GM12875 (cell line): ENCODE data around the gene HOXA13.

Source experiments
- H3K4me3 ChIP-seq: one replicate; pipeline ENCODE4 v1.5.1; 2011; ENCODE audit warnings: low read depth, low read length, control low read depth
- TF ChIP-seq, protein P1 (sequence below): IDR thresholded peaks from 2 replicates; pipeline ENCODE4 v1.5.1; 2011; ENCODE audit warnings: low read depth, mild to moderate bottlenecking, control low read depth, inconsistent platforms, low read length, moderate library complexity, borderline replicate concordance; ENCODE audit not compliant: insufficient read depth

Gene HOXA13

DNA sequence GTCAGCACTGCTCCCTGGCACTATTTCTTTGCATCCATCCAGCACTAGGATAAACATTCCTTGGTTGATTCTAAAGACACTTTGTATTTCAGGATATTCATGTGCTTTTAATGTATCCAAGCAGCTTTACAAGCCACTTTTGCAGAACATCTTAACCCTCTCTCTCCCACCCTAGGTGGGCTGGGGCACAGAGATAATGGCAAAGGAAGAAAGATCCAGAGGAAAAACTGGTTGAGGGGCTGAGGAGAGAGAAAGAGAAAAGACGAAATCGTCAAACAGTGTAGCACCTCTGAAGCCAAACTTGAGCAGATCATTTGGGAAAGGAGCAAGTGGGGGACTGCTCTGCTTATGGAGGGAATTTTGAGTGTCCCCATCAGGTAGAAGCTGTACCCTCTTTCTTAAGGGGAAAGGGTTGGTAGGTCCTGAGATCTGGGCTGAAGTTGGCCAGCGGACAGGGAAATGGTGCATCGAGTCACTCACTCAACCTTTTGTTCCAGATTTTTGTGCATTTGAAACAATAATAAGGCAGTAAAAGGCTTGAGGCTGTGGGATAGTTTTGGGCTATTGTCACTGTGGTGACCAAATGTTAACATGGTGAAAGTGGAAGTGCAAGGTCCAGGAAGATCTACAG is 4.2 kb upstream of the HOXA13 start:
- TF ChIP-seq, protein P1, sequence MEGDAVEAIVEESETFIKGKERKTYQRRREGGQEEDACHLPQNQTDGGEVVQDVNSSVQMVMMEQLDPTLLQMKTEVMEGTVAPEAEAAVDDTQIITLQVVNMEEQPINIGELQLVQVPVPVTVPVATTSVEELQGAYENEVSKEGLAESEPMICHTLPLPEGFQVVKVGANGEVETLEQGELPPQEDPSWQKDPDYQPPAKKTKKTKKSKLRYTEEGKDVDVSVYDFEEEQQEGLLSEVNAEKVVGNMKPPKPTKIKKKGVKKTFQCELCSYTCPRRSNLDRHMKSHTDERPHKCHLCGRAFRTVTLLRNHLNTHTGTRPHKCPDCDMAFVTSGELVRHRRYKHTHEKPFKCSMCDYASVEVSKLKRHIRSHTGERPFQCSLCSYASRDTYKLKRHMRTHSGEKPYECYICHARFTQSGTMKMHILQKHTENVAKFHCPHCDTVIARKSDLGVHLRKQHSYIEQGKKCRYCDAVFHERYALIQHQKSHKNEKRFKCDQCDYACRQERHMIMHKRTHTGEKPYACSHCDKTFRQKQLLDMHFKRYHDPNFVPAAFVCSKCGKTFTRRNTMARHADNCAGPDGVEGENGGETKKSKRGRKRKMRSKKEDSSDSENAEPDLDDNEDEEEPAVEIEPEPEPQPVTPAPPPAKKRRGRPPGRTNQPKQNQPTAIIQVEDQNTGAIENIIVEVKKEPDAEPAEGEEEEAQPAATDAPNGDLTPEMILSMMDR: no peak
- H3K4me3 ChIP-seq: no peak overlapping the region

DNA sequence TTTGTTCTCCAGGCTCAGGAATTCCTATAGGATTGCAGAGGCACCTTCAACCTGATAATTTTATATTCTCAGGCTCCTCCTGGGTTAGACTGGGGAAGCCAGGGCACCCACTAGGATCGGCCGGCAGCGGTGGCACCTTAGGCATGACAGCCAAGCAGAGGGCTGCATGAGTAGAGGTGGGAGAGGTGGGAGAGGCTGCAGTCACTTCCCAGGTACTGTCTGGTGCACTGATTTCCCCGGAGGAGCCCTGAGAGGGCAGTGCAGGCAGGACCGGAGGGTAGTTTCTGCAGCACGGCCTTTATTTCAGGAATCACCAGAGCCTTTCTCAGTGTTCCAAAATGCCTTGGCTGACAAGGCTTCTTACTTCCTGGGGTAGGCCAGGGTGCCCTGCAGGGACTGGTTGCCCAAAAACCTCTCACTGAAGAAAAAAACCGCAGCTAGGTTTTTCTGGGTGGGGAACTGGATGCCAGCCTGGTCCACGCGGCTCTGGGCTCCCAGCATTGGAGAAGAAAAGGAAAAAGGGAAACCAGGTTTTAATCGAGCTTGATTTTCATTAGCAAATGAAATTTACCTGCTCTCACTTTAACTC is 3.6 kb upstream of the HOXA13 start:
- no peak overlapping the region for H3K4me3 ChIP-seq
- TF ChIP-seq, protein P1: no peak

DNA sequence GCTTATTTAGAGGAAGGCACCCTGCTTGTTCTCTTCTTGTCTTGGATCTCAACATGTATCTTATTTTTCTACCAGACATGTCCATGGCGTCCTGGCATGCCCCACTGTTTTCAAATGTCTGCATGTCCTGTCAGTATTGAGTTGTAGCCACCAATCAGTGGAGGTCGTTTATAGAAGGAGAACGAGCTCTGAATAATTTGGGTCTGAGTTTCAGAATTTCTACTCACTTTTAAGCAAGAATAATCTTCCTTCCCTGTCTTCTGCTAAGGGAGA is 2.9 kb upstream of the HOXA13 start:
- H3K4me3 ChIP-seq: no peak overlapping the region
- TF ChIP-seq, protein P1: no peak

DNA sequence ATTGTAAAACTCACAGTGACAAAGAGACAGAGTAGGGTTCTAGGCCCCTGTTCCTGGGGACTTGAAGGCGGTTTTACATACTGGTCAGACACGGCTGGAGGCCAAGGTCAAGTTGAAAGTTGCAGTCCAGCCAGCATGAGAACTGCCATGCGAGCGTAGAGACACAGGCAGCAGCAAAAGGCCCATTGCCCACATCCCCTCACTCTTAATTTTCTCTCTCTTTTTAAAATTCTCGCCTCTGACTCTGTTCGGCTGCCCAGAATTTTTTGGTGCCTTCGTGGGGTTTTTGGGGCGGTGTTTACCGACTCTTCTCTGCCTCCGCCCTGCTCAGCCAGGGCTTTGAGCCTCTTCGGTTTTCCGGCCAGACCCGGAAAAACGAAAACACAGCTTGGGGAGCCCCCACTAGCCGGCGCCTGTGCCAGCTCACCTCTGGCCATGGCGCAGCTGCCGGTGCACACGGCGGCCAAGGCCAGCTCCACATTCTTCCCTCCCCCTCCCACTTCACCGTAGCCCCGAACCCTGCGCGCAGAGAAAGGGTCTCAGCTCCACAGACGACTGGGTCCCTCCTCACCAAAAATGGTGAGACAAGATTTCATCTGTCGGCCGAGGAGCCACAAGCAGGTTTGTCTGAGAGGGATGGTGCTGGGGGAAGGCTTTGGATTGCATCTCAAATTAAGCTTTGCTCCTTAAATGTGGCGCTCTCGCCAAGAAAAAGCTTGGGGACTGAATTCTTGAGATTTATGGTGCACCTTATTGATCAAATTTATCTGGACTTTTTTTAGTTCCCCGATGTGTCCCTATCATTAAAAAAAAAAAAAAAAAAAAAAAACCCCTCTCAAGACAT is 2.3 kb upstream of the HOXA13 start:
- TF ChIP-seq, protein P1: no peak
- no peak overlapping the region for H3K4me3 ChIP-seq

DNA sequence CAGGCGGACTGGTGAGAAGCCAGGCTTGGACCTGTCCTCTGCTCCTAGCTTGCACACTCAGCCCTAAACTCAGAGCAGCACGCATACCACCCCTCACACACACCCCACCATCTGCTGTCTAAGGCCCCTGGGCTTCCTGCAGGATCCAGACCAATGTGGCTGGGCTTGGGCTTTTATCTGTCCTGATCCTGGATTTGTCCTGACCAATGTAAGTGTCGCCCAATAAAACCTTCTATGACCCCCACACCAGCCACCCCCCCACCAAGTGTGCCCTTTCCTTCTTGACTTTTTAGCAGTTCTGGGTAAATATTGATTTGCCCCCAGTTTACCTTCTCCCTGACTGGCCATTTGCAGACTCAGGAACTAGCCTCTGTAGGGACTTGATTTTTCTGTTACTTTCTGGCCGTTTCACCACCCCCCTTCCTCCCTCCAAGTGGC is 1.7 kb upstream of the HOXA13 start:
- H3K4me3 ChIP-seq: no peak overlapping the region
- TF ChIP-seq, protein P1: no peak

DNA sequence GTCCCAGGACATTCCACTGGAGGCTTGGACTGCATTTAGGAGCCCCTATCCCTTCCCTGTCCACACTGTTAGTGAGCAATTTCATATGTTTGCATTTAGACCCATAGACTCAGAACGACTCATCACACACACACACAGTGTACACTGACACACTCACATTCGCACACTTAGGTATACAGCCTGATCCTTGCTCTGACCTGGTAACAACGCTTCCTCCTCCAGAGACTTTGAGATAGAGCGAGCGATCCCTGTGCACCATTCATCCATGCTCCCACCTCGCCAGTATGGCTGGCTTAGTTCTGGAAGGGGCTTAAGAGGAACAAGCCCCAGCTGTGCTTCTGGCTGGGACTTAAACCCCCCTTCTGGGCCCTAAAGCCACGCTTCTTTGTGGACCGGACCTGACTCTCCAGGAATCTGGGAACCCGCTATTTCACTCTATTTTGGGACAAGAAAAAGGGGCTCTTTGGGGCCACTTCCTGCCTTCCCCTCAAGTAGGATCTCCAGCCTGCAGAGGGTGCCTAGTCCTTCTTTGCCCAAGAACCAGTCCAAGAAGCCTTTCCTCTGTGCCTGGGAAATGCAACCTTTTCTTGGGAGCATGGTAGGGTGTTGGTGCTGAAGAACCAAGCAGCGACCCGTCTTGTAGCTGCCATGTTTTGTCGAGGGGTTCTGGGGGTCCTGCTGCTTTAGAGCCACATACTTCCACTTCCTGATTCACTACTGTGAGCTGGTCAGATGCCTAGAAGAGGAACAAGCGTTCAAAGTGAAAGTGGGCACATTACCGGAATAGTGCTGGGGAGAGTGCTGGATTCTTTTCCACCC is 1.1 kb upstream of the HOXA13 start:
- TF ChIP-seq, protein P1: no peak
- no peak overlapping the region for H3K4me3 ChIP-seq
